ENCODE data around the gene OSBPL9. TPM values are rescaled to one million over a fixed set of nuclear protein-coding genes. Genes with fewer than 3 reads are reported as not detected.

The OSBPL9 gene
- total and polyA plus RNA-seq, 2 experiments from 2014 or later, result 82.7 to 102 TPM

- H3K4me1 ChIP-seq (ENCODE audit: insufficient read depth), result peaks cover 14% of the 10 kb centered on the region; the same call in 1 of the 2 replicates
- H3K4me2 ChIP-seq, result no peak overlapping the region
- TF ChIP-seq, protein P1, sequence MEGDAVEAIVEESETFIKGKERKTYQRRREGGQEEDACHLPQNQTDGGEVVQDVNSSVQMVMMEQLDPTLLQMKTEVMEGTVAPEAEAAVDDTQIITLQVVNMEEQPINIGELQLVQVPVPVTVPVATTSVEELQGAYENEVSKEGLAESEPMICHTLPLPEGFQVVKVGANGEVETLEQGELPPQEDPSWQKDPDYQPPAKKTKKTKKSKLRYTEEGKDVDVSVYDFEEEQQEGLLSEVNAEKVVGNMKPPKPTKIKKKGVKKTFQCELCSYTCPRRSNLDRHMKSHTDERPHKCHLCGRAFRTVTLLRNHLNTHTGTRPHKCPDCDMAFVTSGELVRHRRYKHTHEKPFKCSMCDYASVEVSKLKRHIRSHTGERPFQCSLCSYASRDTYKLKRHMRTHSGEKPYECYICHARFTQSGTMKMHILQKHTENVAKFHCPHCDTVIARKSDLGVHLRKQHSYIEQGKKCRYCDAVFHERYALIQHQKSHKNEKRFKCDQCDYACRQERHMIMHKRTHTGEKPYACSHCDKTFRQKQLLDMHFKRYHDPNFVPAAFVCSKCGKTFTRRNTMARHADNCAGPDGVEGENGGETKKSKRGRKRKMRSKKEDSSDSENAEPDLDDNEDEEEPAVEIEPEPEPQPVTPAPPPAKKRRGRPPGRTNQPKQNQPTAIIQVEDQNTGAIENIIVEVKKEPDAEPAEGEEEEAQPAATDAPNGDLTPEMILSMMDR (conservative IDR thresholded peaks at IDR 0.05; ENCODE audit: low read depth in 2 of 2), result no peak
- TF ChIP-seq EZH2 (IDR thresholded peaks at IDR 0.05; ENCODE audit: low read depth, unreplicated experiment) (no peak), ZNF331 (CRISPR knock-in tag; IDR thresholded peaks at IDR 0.05; ENCODE audit: low read depth) (no peak), ZNF114 (CRISPR knock-in tag; IDR thresholded peaks at IDR 0.05) (no peak), JUNB (IDR thresholded peaks at IDR 0.05; ENCODE audit: unreplicated experiment) (no peak), CREB1 (CRISPR knock-in tag; IDR thresholded peaks at IDR 0.05; ENCODE audit: low read depth) (no peak)
- H4K20me1 ChIP-seq (replicated peaks; ENCODE audit: insufficient read depth), result no peaks in the 10 kb centered on the region
- no peaks in the 10 kb centered on the region for H3K27me3 ChIP-seq (ENCODE audit: insufficient read depth)
- DNase-seq (ENCODE audit: low spot score) (no peak), ATAC-seq (no peak)
- H3K9me2 ChIP-seq (ENCODE audit: insufficient read depth), result no peaks in the 10 kb centered on the region
- peaks cover 2% of the 10 kb centered on the region for H3K27me3 Mint-ChIP-seq (ENCODE audit: insufficient read depth, low read depth, poor library complexity)
- no peaks in the 10 kb centered on the region; the same call in 2 of the 3 replicates for H3K9me3 Mint-ChIP-seq
- no peak overlapping the region for H3K4me3 ChIP-seq
- no peaks in the 10 kb centered on the region for H3K36me3 ChIP-seq (ENCODE audit: insufficient read depth)
- no peak overlapping the region for H3K4me3 Mint-ChIP-seq
- H3K27ac ChIP-seq (ENCODE audit: low read depth), result no peak overlapping the region
- peaks cover 5% of the 10 kb centered on the region; the same call in 2 of the 3 replicates for H3K4me1 Mint-ChIP-seq
- H3K36me3 Mint-ChIP-seq (ENCODE audit: low read depth), result no peaks in the 10 kb centered on the region
- no peaks in the 10 kb centered on the region for H3F3A ChIP-seq (replicated peaks; ENCODE audit: low read depth)
- no peak overlapping the region for H3K27ac Mint-ChIP-seq
- H3K79me2 ChIP-seq (replicated peaks; ENCODE audit: insufficient read depth), result peaks cover 12% of the 10 kb centered on the region; the same call in 1 of the 2 replicates
- no peak overlapping the region for H2AFZ ChIP-seq
Observed at GRCh38 chr1:51639694-51640093, 22.8 kb downstream of the OSBPL9 start.

GRCh38 chr1:51641096-51641495, 24.2 kb downstream of the OSBPL9 start:
- Mint-ChIP-seq H3K36me3 (ENCODE audit: low read depth) (no peaks in the 10 kb centered on the region), H3K4me1 (peaks cover 6% of the 10 kb centered on the region; the same call in 2 of the 3 replicates), H3K27me3 (ENCODE audit: insufficient read depth, low read depth, poor library complexity) (peaks cover 2% of the 10 kb centered on the region), H3K9me3 (no peaks in the 10 kb centered on the region; the same call in 2 of the 3 replicates), H3K27ac (no peak overlapping the region), H3K4me3 (no peak overlapping the region)
- Histone ChIP-seq H2AFZ (no peak overlapping the region), H3K27me3 (ENCODE audit: insufficient read depth) (no peaks in the 10 kb centered on the region), H3K4me1 (ENCODE audit: insufficient read depth) (peaks cover 14% of the 10 kb centered on the region; the same call in 1 of the 2 replicates), H3K36me3 (ENCODE audit: insufficient read depth) (no peaks in the 10 kb centered on the region), H3K27ac (ENCODE audit: low read depth) (no peak overlapping the region), H3K9me2 (ENCODE audit: insufficient read depth) (no peaks in the 10 kb centered on the region), H3K4me3 (no peak overlapping the region), H3F3A (replicated peaks; ENCODE audit: low read depth) (no peaks in the 10 kb centered on the region), H4K20me1 (replicated peaks; ENCODE audit: insufficient read depth) (no peaks in the 10 kb centered on the region), H3K4me2 (no peak overlapping the region), H3K79me2 (replicated peaks; ENCODE audit: insufficient read depth) (peaks cover 20% of the 10 kb centered on the region)
- no peak for ATAC-seq
- no peak for DNase-seq (ENCODE audit: low spot score)
- no peak for TF ChIP-seq REST (IDR thresholded peaks at IDR 0.05; ENCODE audit: unreplicated experiment)
- no peak for TF ChIP-seq EZH2phosphoT487 (IDR thresholded peaks at IDR 0.05; ENCODE audit: unreplicated experiment)
- no peak for TF ChIP-seq JUNB (IDR thresholded peaks at IDR 0.05; ENCODE audit: unreplicated experiment)
- TF ChIP-seq, protein P1 (conservative IDR thresholded peaks at IDR 0.05; ENCODE audit: low read depth in 2 of 2), result no peak
- no peak for TF ChIP-seq NANOG (IDR thresholded peaks at IDR 0.05; ENCODE audit: borderline replicate concordance)
- no peak for TF ChIP-seq ZNF331 (CRISPR knock-in tag; IDR thresholded peaks at IDR 0.05; ENCODE audit: low read depth)
- TF ChIP-seq ZNF114 (CRISPR knock-in tag; IDR thresholded peaks at IDR 0.05), result no peak
- TF ChIP-seq STAT1 (IDR thresholded peaks at IDR 0.05; ENCODE audit: unreplicated experiment), result no peak
- TF ChIP-seq POLR2AphosphoS5 (IDR thresholded peaks at IDR 0.05; ENCODE audit: low read depth), result no peak
